Measurements from ENCODE around the gene RABGAP1.

RABGAP1 gene

GRCh38 chr9:123080444-123080843 lies 139.6 kb downstream of the RABGAP1 start:
- no peak for TF ChIP-seq CTCF (IDR thresholded peaks at IDR 0.05; ENCODE audit: low read length)
- H3K27ac ChIP-seq (ENCODE audit: low read length): no peak overlapping the region
- no peak for DNase-seq

GRCh38 chr9:123081824-123082223 lies 141.0 kb downstream of the RABGAP1 start:
- Histone ChIP-seq H3K9me3 (replicated peaks; ENCODE audit: insufficient read depth, low read length) (no peaks in the 10 kb centered on the region), H4K20me1 (ENCODE audit: insufficient read depth, low read length) (no peaks in the 10 kb centered on the region), H3K4me2 (ENCODE audit: low read depth, low read length) (no peak overlapping the region), H3K27ac (ENCODE audit: low read length) (no peak overlapping the region), H3F3A (ENCODE audit: insufficient read depth, low read length) (0 out of 2 replicates have a peak, but pooled peaks cover under 1% of the 10 kb centered on the region), H3K4me3 (ENCODE audit: low read length) (no peak overlapping the region), H3K36me3 (replicated peaks; ENCODE audit: insufficient read depth, low read length) (no peaks in the 10 kb centered on the region), H3K9ac (ENCODE audit: low read length) (no peak overlapping the region), H3K4me1 (ENCODE audit: low read length) (peaks cover 10% of the 10 kb centered on the region), H3K9me2 (replicated peaks; ENCODE audit: insufficient read depth, low read length) (no peaks in the 10 kb centered on the region), H3K79me2 (ENCODE audit: low read length) (no peaks in the 10 kb centered on the region), H3K27me3 (replicated peaks; ENCODE audit: insufficient read depth, low read length) (no peaks in the 10 kb centered on the region), H2AFZ (ENCODE audit: low read length) (no peak overlapping the region)
- peak; percentile 66 for DNase-seq
- no peak for TF ChIP-seq EZH2phosphoT487 (IDR thresholded peaks at IDR 0.05; ENCODE audit: low read length)
- peak; percentile 69 for TF ChIP-seq CTCF (IDR thresholded peaks at IDR 0.05; ENCODE audit: low read length)
- no peak for TF ChIP-seq EZH2 (optimal IDR thresholded peaks at IDR 0.05; ENCODE audit: low read depth, low read length)

More at GRCh38 chr9:123080444-123080843, 139.6 kb downstream of the RABGAP1 start:
- Histone ChIP-seq H3F3A (ENCODE audit: insufficient read depth, low read length) (no peaks in the 10 kb centered on the region), H3K4me3 (ENCODE audit: low read length) (no peak overlapping the region), H3K4me1 (ENCODE audit: low read length) (no peaks in the 10 kb centered on the region), H2AFZ (ENCODE audit: low read length) (no peak overlapping the region), H3K36me3 (replicated peaks; ENCODE audit: insufficient read depth, low read length) (no peaks in the 10 kb centered on the region), H3K4me2 (ENCODE audit: low read depth, low read length) (no peak overlapping the region), H3K9ac (ENCODE audit: low read length) (no peak overlapping the region), H3K9me2 (replicated peaks; ENCODE audit: insufficient read depth, low read length) (no peaks in the 10 kb centered on the region), H3K27me3 (replicated peaks; ENCODE audit: insufficient read depth, low read length) (no peaks in the 10 kb centered on the region), H3K9me3 (replicated peaks; ENCODE audit: insufficient read depth, low read length) (no peaks in the 10 kb centered on the region), H3K79me2 (ENCODE audit: low read length) (no peaks in the 10 kb centered on the region), H4K20me1 (ENCODE audit: insufficient read depth, low read length) (no peaks in the 10 kb centered on the region)

- no peak overlapping the region for H3K4me3 ChIP-seq (ENCODE audit: low read length)
- H2AFZ ChIP-seq (ENCODE audit: low read length): no peak overlapping the region
- no peaks in the 10 kb centered on the region for H4K20me1 ChIP-seq (ENCODE audit: insufficient read depth, low read length)
- H3K9me2 ChIP-seq (replicated peaks; ENCODE audit: insufficient read depth, low read length): no peaks in the 10 kb centered on the region
- H3K4me1 ChIP-seq (ENCODE audit: low read length): peaks cover 20% of the 10 kb centered on the region
- DNase-seq: no peak
- TF ChIP-seq EZH2phosphoT487 (IDR thresholded peaks at IDR 0.05; ENCODE audit: low read length): no peak
- no peak for TF ChIP-seq CTCF (IDR thresholded peaks at IDR 0.05; ENCODE audit: low read length)
- TF ChIP-seq EZH2 (optimal IDR thresholded peaks at IDR 0.05; ENCODE audit: low read depth, low read length): no peak
- no peak overlapping the region for H3K27ac ChIP-seq (ENCODE audit: low read length)
- no peak overlapping the region for H3K9ac ChIP-seq (ENCODE audit: low read length)
- peaks cover 11% of the 10 kb centered on the region for H3F3A ChIP-seq (ENCODE audit: insufficient read depth, low read length)
- no peak overlapping the region for H3K4me2 ChIP-seq (ENCODE audit: low read depth, low read length)
- no peaks in the 10 kb centered on the region for H3K9me3 ChIP-seq (replicated peaks; ENCODE audit: insufficient read depth, low read length)
- H3K79me2 ChIP-seq (ENCODE audit: low read length): no peaks in the 10 kb centered on the region
- H3K27me3 ChIP-seq (replicated peaks; ENCODE audit: insufficient read depth, low read length): no peaks in the 10 kb centered on the region
- no peaks in the 10 kb centered on the region for H3K36me3 ChIP-seq (replicated peaks; ENCODE audit: insufficient read depth, low read length)
Measured at GRCh38 chr9:123083680-123084079, 142.9 kb downstream of the RABGAP1 start.
